Measurements from ENCODE around the gene DNER.
"Not testable (repeated sequence)": the region's sequence is repeated elsewhere in the genome, so short reads cannot be mapped to it uniquely, and the experiment has no call there.

Gene DNER

GRCh38 chr2:229511524-229511923, 202.8 kb downstream of the DNER start:
- no peak for DNase-seq (ENCODE audit: low read depth in 2 of 3, low spot score in 1 of 3)

- DNase-seq (ENCODE audit: low read depth in 2 of 3, low spot score in 1 of 3): not testable (repeated sequence)
These were observed 207.7 kb downstream of the DNER start for GRCh38 chr2:229506699-229507098.

GRCh38 chr2:229501051-229501794, 213.1 kb downstream of the DNER start:
- DNase-seq (ENCODE audit: low read depth in 2 of 3, low spot score in 1 of 3): no peak

- DNase-seq (ENCODE audit: low read depth in 2 of 3, low spot score in 1 of 3): no peak
These were observed 222.3 kb downstream of the DNER start for GRCh38 chr2:229492034-229492433.

GRCh38 chr2:229490167-229490566, 224.2 kb downstream of the DNER start:
- DNase-seq (ENCODE audit: low read depth in 2 of 3, low spot score in 1 of 3): no peak

- no peak for DNase-seq (ENCODE audit: low read depth in 2 of 3, low spot score in 1 of 3)
These were observed 225.3 kb downstream of the DNER start for GRCh38 chr2:229489016-229489415.

- DNase-seq (ENCODE audit: low read depth in 2 of 3, low spot score in 1 of 3): no peak
These were observed 226.1 kb downstream of the DNER start for GRCh38 chr2:229488232-229488631.

- DNase-seq (ENCODE audit: low read depth in 2 of 3, low spot score in 1 of 3): no peak
These were observed 227.7 kb downstream of the DNER start for GRCh38 chr2:229486673-229487072.

- no peak for DNase-seq (ENCODE audit: low read depth in 2 of 3, low spot score in 1 of 3)
These were observed 228.5 kb downstream of the DNER start for GRCh38 chr2:229485857-229486256.

- DNase-seq (ENCODE audit: low read depth in 2 of 3, low spot score in 1 of 3): no peak
These were observed 237.0 kb downstream of the DNER start for GRCh38 chr2:229477269-229477755.

- no peak for DNase-seq (ENCODE audit: low read depth in 2 of 3, low spot score in 1 of 3)
These were observed 238.6 kb downstream of the DNER start for GRCh38 chr2:229475778-229476177.

GRCh38 chr2:229474125-229474524, 240.2 kb downstream of the DNER start:
- DNase-seq (ENCODE audit: low read depth in 2 of 3, low spot score in 1 of 3): no peak

GRCh38 chr2:229470781-229471180, 243.6 kb downstream of the DNER start:
- no peak for DNase-seq (ENCODE audit: low read depth in 2 of 3, low spot score in 1 of 3)

- no peak for DNase-seq (ENCODE audit: low read depth in 2 of 3, low spot score in 1 of 3)
These were observed 246.6 kb downstream of the DNER start for GRCh38 chr2:229467783-229468182.

GRCh38 chr2:229463841-229464346, 250.5 kb downstream of the DNER start:
- no peak for DNase-seq (ENCODE audit: low read depth in 2 of 3, low spot score in 1 of 3)

- no peak for DNase-seq (ENCODE audit: low read depth in 2 of 3, low spot score in 1 of 3)
These were observed 252.2 kb downstream of the DNER start for GRCh38 chr2:229462112-229462511.

- no peak for DNase-seq (ENCODE audit: low read depth in 2 of 3, low spot score in 1 of 3)
These were observed 258.3 kb downstream of the DNER start for GRCh38 chr2:229456091-229456490.

- no peak for DNase-seq (ENCODE audit: low read depth in 2 of 3, low spot score in 1 of 3)
These were observed 259.3 kb downstream of the DNER start for GRCh38 chr2:229454934-229455631.

GRCh38 chr2:229453230-229453629, 261.1 kb downstream of the DNER start:
- DNase-seq (ENCODE audit: low read depth in 2 of 3, low spot score in 1 of 3): no peak

- DNase-seq (ENCODE audit: low read depth in 2 of 3, low spot score in 1 of 3): no peak
These were observed 262.5 kb downstream of the DNER start for GRCh38 chr2:229451852-229452251.

GRCh38 chr2:229447227-229447626, 267.1 kb downstream of the DNER start:
- DNase-seq (ENCODE audit: low read depth in 2 of 3, low spot score in 1 of 3): no peak

GRCh38 chr2:229446350-229446749, 268.0 kb downstream of the DNER start:
- no peak for DNase-seq (ENCODE audit: low read depth in 2 of 3, low spot score in 1 of 3)
